OCI-LY1 (cell line): Measurements from ENCODE around the gene FAM200A.

Experiments used
- EZH2 ChIP-seq: fragments of 200-600 bp; sonication (generic), shearing (Covaris generic); IDR thresholded peaks from 2 replicates; pipeline ENCODE4 v1.8.0; 2017; ENCODE audit warnings: borderline replicate concordance, mixed run types, mild to moderate bottlenecking, antibody characterized with exemption, low read length, moderate library complexity, mixed read lengths
- TF ChIP-seq, protein P1 (sequence below): fragments of 200-600 bp; sonication (generic), shearing (Covaris generic); IDR thresholded peaks from 2 replicates; pipeline ENCODE4 v1.5.1; 2017; ENCODE audit warnings: mild to moderate bottlenecking, antibody characterized with exemption, low read length, moderate library complexity, mixed read lengths

DNA sequence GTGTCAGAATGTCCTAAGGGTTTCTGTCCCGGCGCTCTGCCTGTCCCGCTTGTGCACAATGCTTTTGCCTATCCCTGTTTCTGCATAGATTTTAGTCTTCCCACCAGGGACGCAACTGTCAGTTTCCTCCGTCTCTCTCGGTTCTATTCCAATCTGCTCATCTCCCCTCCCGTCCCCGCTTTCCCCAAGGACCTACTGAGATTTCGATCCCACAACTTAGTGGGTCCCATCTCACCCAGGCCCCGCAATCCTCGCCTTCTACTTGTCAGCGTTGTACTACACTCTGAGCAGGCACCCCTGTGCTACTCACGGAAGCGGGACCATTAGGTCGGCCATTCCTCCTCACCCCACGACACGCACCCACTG lies 6.0 kb upstream of the FAM200A start:
- TF ChIP-seq, protein P1, sequence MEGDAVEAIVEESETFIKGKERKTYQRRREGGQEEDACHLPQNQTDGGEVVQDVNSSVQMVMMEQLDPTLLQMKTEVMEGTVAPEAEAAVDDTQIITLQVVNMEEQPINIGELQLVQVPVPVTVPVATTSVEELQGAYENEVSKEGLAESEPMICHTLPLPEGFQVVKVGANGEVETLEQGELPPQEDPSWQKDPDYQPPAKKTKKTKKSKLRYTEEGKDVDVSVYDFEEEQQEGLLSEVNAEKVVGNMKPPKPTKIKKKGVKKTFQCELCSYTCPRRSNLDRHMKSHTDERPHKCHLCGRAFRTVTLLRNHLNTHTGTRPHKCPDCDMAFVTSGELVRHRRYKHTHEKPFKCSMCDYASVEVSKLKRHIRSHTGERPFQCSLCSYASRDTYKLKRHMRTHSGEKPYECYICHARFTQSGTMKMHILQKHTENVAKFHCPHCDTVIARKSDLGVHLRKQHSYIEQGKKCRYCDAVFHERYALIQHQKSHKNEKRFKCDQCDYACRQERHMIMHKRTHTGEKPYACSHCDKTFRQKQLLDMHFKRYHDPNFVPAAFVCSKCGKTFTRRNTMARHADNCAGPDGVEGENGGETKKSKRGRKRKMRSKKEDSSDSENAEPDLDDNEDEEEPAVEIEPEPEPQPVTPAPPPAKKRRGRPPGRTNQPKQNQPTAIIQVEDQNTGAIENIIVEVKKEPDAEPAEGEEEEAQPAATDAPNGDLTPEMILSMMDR, result no peak
- TF ChIP-seq EZH2, result no peak
